ENCODE results near the gene CEMIP.

- TF ChIP-seq, protein P1, sequence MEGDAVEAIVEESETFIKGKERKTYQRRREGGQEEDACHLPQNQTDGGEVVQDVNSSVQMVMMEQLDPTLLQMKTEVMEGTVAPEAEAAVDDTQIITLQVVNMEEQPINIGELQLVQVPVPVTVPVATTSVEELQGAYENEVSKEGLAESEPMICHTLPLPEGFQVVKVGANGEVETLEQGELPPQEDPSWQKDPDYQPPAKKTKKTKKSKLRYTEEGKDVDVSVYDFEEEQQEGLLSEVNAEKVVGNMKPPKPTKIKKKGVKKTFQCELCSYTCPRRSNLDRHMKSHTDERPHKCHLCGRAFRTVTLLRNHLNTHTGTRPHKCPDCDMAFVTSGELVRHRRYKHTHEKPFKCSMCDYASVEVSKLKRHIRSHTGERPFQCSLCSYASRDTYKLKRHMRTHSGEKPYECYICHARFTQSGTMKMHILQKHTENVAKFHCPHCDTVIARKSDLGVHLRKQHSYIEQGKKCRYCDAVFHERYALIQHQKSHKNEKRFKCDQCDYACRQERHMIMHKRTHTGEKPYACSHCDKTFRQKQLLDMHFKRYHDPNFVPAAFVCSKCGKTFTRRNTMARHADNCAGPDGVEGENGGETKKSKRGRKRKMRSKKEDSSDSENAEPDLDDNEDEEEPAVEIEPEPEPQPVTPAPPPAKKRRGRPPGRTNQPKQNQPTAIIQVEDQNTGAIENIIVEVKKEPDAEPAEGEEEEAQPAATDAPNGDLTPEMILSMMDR (IDR thresholded peaks at IDR 0.05) = no peak
- TF ChIP-seq EP300 (IDR thresholded peaks at IDR 0.05) = no peak
- TF ChIP-seq POLR2A (IDR thresholded peaks at IDR 0.05; ENCODE audit: low read depth) = no peak
- TF ChIP-seq POLR2AphosphoS5 (IDR thresholded peaks at IDR 0.05) = no peak
Observed at GRCh38 chr15:80830677-80831076, 51.5 kb downstream of the CEMIP start.
